Measurements from ENCODE around the gene SCUBE1. TPM values are rescaled to one million over a fixed set of nuclear protein-coding genes. Genes with fewer than 3 reads are reported as not detected.

Gene SCUBE1
- total RNA-seq, 1 donor from 2014 or later = 54.7 TPM

Other genes with a start within 250 kb of the SCUBE1 start
- gene BIK, start 232.6 kb downstream of the SCUBE1 start, total RNA-seq (ENCODE audit: unreplicated experiment) = 0.97 TPM
- gene MCAT, start 200.0 kb downstream of the SCUBE1 start, total RNA-seq (ENCODE audit: unreplicated experiment) = 10.3 TPM
- 38.9 TPM for gene TSPO, start 191.8 kb downstream of the SCUBE1 start, total RNA-seq (ENCODE audit: unreplicated experiment)
- gene TTLL12, start 156.2 kb downstream of the SCUBE1 start, total RNA-seq (ENCODE audit: unreplicated experiment) = 15.1 TPM
- gene MPPED1, start 68.6 kb upstream of the SCUBE1 start, total RNA-seq (ENCODE audit: unreplicated experiment) = 0.18 TPM

Data from endothelial cell (in vitro differentiated cells).